Lung (tissue), 12 donors: ENCODE data around the gene CDK5RAP3. TPM values are rescaled to one million over a fixed set of nuclear protein-coding genes. Genes with fewer than 3 reads are reported as not detected.
A peak's percentile ranks its signal among the peaks of the same experiment; 100 is the strongest.

Source experiments
- ATAC-seq: fragments of 200-7000 bp; cut with Tn5 transposase; one replicate; pipeline ENCODE4 v1.9.1; 2020; ENCODE audit warnings: moderate number of reproducible peaks; ENCODE audit not compliant: insufficient read depth, low FRiP score
- DNase-seq, 3 donors: peaks; one replicate each; pipeline ENCODE4 v3.0.0-alpha.2; 2013 to 2017
- H3K27ac ChIP-seq, 2 donors: one replicate each; pipeline ENCODE4 v1.5.1; 2013; ENCODE audit warnings: mild to moderate bottlenecking in 2 of 2, moderate library complexity in 2 of 2, control low read depth in 1 of 2, inconsistent platforms in 1 of 2, low read depth in 1 of 2, low read length in 1 of 2
- H3K27me3 ChIP-seq, 3 donors: one replicate each; pipeline ENCODE4 v1.5.1; 2013; ENCODE audit warnings: low read length in 2 of 3; ENCODE audit not compliant: control insufficient read depth in 3 of 3, insufficient read depth in 3 of 3
- H3K36me3 ChIP-seq, 4 donors: one replicate each; pipeline ENCODE4 v1.5.1; 2013; ENCODE audit warnings: low read length in 4 of 4, mild to moderate bottlenecking in 1 of 4, moderate library complexity in 1 of 4; ENCODE audit not compliant: control insufficient read depth in 4 of 4, insufficient read depth in 4 of 4
- H3K4me1 ChIP-seq, 5 donors: one replicate each; pipeline ENCODE4 v1.5.1; 2013; ENCODE audit warnings: low read length in 5 of 5, mild to moderate bottlenecking in 2 of 5, moderate library complexity in 1 of 5; ENCODE audit not compliant: control insufficient read depth in 5 of 5, insufficient read depth in 5 of 5
- H3K4me3 ChIP-seq: one replicate; pipeline ENCODE4 v1.5.1; 2013; ENCODE audit warnings: mild to moderate bottlenecking, control low read depth, moderate library complexity
- H3K9ac ChIP-seq, 2 donors: one replicate each; pipeline ENCODE4 v1.5.1; 2013; ENCODE audit warnings: low read length in 2 of 2, control low read depth in 1 of 2; ENCODE audit not compliant: insufficient read depth in 1 of 2
- H3K9me3 ChIP-seq, 4 donors: one replicate each; pipeline ENCODE4 v1.5.1; 2013; ENCODE audit warnings: low read length in 3 of 4, mild to moderate bottlenecking in 1 of 4, moderate library complexity in 1 of 4; ENCODE audit not compliant: control insufficient read depth in 4 of 4, insufficient read depth in 3 of 4
- WGBS, 2 donors: extraction: QIAGEN DNeasy Blood & Tissue Kit; methylation state at CpG; one replicate each; pipeline ENCODE4 v1.1.7; 2013; 5-methylcytosine and 5-hydroxymethylcytosine counted together
- polyA plus RNA-seq, 2 donors: library from polyadenylated mRNA; stranded (reverse); fragments of 200-250 nt; gene quantifications; one replicate each; pipeline ENCODE4 v1.2.1, GENCODE V29; 2013
- total RNA-seq, 2 donors: library from RNA; depleted of rRNA in 1 of 2; stranded (reverse); fragments of >200 nt in 1 of 2; gene quantifications; one replicate each; pipeline ENCODE4 v1.2.1, GENCODE V29; 2014 to 2021
- TF ChIP-seq, protein P1 (sequence below): IDR thresholded peaks from 2 replicates; pipeline ENCODE4 v1.5.1; 2012; ENCODE audit warnings: mild to moderate bottlenecking; ENCODE audit errors: control extremely low read depth, extremely low read depth
- donor health status: control.
- donor health status: control.
- donor health status: Bipolar disorder and iron deficiency.
- donor health status: healthy.
- donor health status: DM: yes; HTN: yes; CAD: no.

Gene CDK5RAP3
- total and polyA plus RNA-seq, 4 donors = 129 to 212 (median 153) TPM

DNA sequence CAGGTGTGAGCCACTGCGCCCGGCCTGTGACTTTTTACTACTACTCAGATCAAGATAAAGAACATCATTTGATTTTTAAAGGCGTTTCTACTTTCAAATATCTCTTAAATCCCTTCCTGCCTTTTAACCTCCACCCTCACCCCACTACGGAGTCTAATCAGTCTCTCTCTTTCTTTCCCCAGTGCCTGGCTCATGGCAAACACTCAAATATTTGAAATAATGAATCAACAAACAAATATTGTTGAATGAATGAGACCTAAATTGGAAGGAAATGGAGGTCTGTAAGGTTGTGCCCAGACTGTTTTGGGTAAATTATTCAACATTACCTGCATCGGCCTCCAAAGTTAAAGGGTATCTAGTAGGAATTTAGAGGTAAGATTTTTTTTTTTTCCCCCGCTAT lies 52.0 kb downstream of the CDK5RAP3 start:
- DNase-seq = no peak
- Histone ChIP-seq H3K27ac (no peak overlapping the region), H3K9ac (no peak overlapping the region), H3K27me3 (peaks cover 0 to 25% (median 8%) of the 10 kb centered on the region in 3 donors), H3K4me1 (peaks cover 0 to 34% (median 14%) of the 10 kb centered on the region in 5 donors), H3K36me3 (no peaks in the 10 kb centered on the region), H3K4me3 (no peak overlapping the region), H3K9me3 (no peaks in the 10 kb centered on the region)
- ATAC-seq = no peak
- WGBS, 2 donors = 60% methylated on average over 6 of the region's 6 CpGs
- TF ChIP-seq, protein P1, sequence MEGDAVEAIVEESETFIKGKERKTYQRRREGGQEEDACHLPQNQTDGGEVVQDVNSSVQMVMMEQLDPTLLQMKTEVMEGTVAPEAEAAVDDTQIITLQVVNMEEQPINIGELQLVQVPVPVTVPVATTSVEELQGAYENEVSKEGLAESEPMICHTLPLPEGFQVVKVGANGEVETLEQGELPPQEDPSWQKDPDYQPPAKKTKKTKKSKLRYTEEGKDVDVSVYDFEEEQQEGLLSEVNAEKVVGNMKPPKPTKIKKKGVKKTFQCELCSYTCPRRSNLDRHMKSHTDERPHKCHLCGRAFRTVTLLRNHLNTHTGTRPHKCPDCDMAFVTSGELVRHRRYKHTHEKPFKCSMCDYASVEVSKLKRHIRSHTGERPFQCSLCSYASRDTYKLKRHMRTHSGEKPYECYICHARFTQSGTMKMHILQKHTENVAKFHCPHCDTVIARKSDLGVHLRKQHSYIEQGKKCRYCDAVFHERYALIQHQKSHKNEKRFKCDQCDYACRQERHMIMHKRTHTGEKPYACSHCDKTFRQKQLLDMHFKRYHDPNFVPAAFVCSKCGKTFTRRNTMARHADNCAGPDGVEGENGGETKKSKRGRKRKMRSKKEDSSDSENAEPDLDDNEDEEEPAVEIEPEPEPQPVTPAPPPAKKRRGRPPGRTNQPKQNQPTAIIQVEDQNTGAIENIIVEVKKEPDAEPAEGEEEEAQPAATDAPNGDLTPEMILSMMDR = no peak

DNA sequence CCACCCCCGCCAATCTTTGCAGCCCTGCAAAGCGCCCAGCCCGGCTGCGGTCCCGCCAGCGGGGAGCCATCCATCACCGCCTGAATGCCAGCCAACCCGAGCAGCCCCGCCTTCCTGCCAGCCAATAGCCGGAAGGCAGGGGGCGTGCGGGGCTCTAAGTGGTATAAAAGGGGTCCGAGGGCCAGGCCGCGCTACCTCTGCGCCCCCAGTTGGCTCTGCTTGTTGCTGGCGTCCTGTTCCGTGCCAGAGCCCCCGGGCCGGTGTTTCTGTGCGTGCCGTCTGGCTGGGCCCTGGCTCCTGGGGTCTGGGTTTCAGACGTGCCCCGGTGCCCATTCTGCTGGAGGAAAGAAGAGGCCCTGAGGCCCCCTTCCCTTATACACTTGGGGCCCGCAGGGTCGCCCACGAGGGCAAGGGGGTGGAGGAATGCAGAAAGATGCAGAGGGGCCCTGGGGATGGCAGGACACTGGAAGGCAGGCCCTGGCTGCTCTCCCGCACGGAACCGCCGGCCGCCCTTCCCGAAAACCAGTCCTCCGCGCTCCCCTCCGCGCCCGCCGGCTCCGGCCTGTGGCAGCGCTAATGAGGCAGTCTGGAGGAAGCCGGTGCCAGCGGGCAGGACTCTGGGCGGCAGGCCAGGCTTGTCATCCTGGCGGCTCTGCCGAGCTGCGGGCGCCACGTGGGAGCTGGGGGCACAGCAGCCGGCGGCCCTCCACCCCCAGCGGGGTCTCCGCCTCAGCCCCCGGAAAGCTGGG lies 52.7 kb downstream of the CDK5RAP3 start:
- H3K4me1 ChIP-seq = peaks cover 0 to 34% (median 14%) of the 10 kb centered on the region in 5 donors
- WGBS, 2 donors = 0 to 1% methylated on average over 49 to 54 of the region's 54 CpGs
- TF ChIP-seq, protein P1 = no peak
- H3K9ac ChIP-seq = no peak overlapping the region
- H3K4me3 ChIP-seq = no peak overlapping the region
- peak overlapping the region; percentile 89 to 93 for H3K27ac ChIP-seq
- H3K27me3 ChIP-seq = peaks cover 0 to 25% (median 8%) of the 10 kb centered on the region in 3 donors
- H3K36me3 ChIP-seq = no peaks in the 10 kb centered on the region
- no peaks in the 10 kb centered on the region for H3K9me3 ChIP-seq
- peak; percentile 59 to 77 (median 71) for DNase-seq
- ATAC-seq = peak; percentile 22

DNA sequence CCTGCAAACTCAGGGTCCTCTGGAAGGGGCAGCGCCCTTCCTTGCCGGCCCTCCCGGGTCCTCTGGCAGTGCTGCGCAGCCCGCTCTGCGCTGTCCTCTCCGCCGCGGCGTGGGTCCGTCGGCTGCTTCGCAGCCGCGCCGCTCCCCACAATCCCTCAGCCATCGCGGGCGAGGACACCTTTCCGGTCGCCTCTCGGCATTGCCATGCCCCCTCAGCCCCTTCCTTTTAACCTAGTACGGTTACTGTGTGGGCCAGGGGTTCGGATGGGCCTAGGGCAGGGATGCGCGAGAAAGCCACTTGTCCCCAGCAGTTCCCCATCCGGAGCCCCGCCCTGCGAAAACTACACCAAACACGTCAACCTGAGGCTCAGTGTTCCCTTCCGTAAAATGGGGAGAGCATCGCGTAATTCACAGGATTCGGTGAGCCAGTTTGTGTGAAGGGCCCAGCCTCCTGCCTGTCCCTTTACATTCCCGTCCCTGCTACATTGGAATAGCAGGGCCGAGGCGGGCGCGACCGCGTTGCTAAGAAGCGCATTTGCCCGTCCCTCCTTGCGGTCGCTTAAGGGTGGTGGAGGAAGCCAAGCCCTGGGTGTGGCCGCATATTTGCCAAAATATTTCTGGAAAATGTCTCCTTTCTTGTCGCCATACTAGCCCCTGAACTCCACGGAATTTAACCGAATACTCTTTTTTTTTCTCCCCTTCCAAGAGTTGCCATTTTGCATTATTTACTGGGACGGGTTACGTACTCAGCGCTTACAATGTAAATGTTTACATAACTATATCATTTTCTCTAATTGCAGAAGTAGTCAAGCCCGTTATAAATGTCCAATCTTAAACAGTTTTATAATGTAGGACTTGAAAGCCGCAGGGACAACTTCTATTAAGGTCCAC lies 53.5 kb downstream of the CDK5RAP3 start:
- H3K4me1 ChIP-seq = peaks cover 0 to 34% (median 14%) of the 10 kb centered on the region in 5 donors
- WGBS, 2 donors = 1% methylated on average over 52 to 54 of the region's 54 CpGs
- no peaks in the 10 kb centered on the region for H3K36me3 ChIP-seq
- no peak overlapping the region for H3K4me3 ChIP-seq
- peak overlapping the region; percentile 89 to 93 for H3K27ac ChIP-seq
- ATAC-seq (peak; percentile 16), DNase-seq (peak in 2 of 3 donors; percentile 35 to 38)
- H3K9ac ChIP-seq = no peak overlapping the region
- H3K27me3 ChIP-seq = peaks cover 0 to 25% (median 8%) of the 10 kb centered on the region in 3 donors
- H3K9me3 ChIP-seq = no peaks in the 10 kb centered on the region
- TF ChIP-seq, protein P1 = no peak
